ENCODE data around the gene PSME3IP1.

GRCh38 chr16:57192146-57192545 lies 6.3 kb upstream of the PSME3IP1 start:
- TF ChIP-seq, protein P1, sequence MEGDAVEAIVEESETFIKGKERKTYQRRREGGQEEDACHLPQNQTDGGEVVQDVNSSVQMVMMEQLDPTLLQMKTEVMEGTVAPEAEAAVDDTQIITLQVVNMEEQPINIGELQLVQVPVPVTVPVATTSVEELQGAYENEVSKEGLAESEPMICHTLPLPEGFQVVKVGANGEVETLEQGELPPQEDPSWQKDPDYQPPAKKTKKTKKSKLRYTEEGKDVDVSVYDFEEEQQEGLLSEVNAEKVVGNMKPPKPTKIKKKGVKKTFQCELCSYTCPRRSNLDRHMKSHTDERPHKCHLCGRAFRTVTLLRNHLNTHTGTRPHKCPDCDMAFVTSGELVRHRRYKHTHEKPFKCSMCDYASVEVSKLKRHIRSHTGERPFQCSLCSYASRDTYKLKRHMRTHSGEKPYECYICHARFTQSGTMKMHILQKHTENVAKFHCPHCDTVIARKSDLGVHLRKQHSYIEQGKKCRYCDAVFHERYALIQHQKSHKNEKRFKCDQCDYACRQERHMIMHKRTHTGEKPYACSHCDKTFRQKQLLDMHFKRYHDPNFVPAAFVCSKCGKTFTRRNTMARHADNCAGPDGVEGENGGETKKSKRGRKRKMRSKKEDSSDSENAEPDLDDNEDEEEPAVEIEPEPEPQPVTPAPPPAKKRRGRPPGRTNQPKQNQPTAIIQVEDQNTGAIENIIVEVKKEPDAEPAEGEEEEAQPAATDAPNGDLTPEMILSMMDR (IDR thresholded peaks at IDR 0.05; ENCODE audit: insufficient read depth, low read length): no peak
- no peak for TF ChIP-seq REST (IDR thresholded peaks at IDR 0.05; ENCODE audit: insufficient replicate concordance, low read depth)
- TF ChIP-seq GABPA (IDR thresholded peaks at IDR 0.05; ENCODE audit: low read depth): no peak
- TF ChIP-seq POLR2AphosphoS5 (IDR thresholded peaks at IDR 0.05; ENCODE audit: low read depth): no peak
